HG03558 (cell line): ENCODE data around the gene RASGRP3.

Source experiments
- ATAC-seq: cut with Tn5 transposase; IDR thresholded peaks from one replicate; pipeline ENCODE4 v1.9.1; 2021; ENCODE audit warnings: moderate number of reproducible peaks; ENCODE audit not compliant: unreplicated experiment; ENCODE audit errors: extremely low read depth

Gene RASGRP3

GRCh38 chr2:33516456-33516995 is 40.1 kb downstream of the RASGRP3 start:
- no peak for ATAC-seq

- ATAC-seq: no peak
These were observed 41.8 kb downstream of the RASGRP3 start for GRCh38 chr2:33518200-33518599.

- ATAC-seq: no peak
These were observed 42.5 kb downstream of the RASGRP3 start for GRCh38 chr2:33518929-33519328.

- ATAC-seq: no peak
These were observed 45.4 kb downstream of the RASGRP3 start for GRCh38 chr2:33521791-33522281.

GRCh38 chr2:33522576-33522975 is 46.1 kb downstream of the RASGRP3 start:
- ATAC-seq: no peak

- ATAC-seq: no peak
These were observed 49.2 kb downstream of the RASGRP3 start for GRCh38 chr2:33525666-33526065.

- peak; percentile 30 for ATAC-seq
These were observed 49.7 kb downstream of the RASGRP3 start for GRCh38 chr2:33526132-33526531.

- no peak for ATAC-seq
These were observed 50.5 kb downstream of the RASGRP3 start for GRCh38 chr2:33526921-33527320.

- no peak for ATAC-seq
These were observed 52.0 kb downstream of the RASGRP3 start for GRCh38 chr2:33528441-33528950.

- no peak for ATAC-seq
These were observed 53.5 kb downstream of the RASGRP3 start for GRCh38 chr2:33529771-33530481.

- no peak for ATAC-seq
These were observed 54.5 kb downstream of the RASGRP3 start for GRCh38 chr2:33530690-33531548.

GRCh38 chr2:33531549-33532059 is 55.2 kb downstream of the RASGRP3 start:
- no peak for ATAC-seq

GRCh38 chr2:33532146-33532545 is 55.7 kb downstream of the RASGRP3 start:
- no peak for ATAC-seq

- ATAC-seq: no peak
These were observed 56.5 kb downstream of the RASGRP3 start for GRCh38 chr2:33532966-33533365.

GRCh38 chr2:33535421-33535820 is 59.0 kb downstream of the RASGRP3 start:
- no peak for ATAC-seq

- no peak for ATAC-seq
These were observed 64.8 kb downstream of the RASGRP3 start for GRCh38 chr2:33541243-33541642.

GRCh38 chr2:33550206-33550605 is 73.8 kb downstream of the RASGRP3 start:
- ATAC-seq: no peak

GRCh38 chr2:33552758-33553461 is 76.5 kb downstream of the RASGRP3 start:
- ATAC-seq: no peak

- ATAC-seq: no peak
These were observed 79.2 kb downstream of the RASGRP3 start for GRCh38 chr2:33555681-33556080.

GRCh38 chr2:33559328-33559727 is 82.9 kb downstream of the RASGRP3 start:
- no peak for ATAC-seq
